ENCODE data around the gene PTPRH.
A peak's percentile ranks its signal among the peaks of the same experiment; 100 is the strongest.

DNA sequence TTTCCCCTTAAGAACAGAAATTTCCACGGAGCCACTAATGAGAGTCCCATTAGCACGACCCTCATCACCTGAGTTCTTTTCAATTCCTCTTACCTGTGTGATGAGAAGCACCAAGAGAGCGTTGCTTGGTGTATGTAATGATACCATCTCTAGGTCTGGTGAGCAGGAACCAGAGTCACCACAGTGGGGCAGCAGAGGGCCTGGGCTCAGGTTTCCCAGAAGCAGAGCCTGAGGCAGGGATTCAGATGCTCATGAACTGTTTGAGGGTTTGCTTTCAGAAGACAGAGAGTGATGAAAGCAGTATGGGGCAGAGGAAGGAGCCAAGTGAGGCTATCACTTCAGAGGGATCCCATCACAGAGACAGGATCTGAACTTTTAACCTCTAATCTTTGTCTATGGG is 3.1 kb upstream of the PTPRH start:
- TF ChIP-seq, protein P1, sequence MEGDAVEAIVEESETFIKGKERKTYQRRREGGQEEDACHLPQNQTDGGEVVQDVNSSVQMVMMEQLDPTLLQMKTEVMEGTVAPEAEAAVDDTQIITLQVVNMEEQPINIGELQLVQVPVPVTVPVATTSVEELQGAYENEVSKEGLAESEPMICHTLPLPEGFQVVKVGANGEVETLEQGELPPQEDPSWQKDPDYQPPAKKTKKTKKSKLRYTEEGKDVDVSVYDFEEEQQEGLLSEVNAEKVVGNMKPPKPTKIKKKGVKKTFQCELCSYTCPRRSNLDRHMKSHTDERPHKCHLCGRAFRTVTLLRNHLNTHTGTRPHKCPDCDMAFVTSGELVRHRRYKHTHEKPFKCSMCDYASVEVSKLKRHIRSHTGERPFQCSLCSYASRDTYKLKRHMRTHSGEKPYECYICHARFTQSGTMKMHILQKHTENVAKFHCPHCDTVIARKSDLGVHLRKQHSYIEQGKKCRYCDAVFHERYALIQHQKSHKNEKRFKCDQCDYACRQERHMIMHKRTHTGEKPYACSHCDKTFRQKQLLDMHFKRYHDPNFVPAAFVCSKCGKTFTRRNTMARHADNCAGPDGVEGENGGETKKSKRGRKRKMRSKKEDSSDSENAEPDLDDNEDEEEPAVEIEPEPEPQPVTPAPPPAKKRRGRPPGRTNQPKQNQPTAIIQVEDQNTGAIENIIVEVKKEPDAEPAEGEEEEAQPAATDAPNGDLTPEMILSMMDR (IDR thresholded peaks at IDR 0.05), result peak in 1 of 4 experiments; percentile 7
- no peak for TF ChIP-seq POLR2AphosphoS5 (IDR thresholded peaks at IDR 0.05)
- TF ChIP-seq POLR2A (IDR thresholded peaks at IDR 0.05), result no peak
- no peak for TF ChIP-seq EP300 (IDR thresholded peaks at IDR 0.05)

Measured in gastroesophageal sphincter (tissue), 3 donors.